Tongue (tissue), 2 donors: ENCODE data around the gene AP2B1. TPM values are rescaled to one million over a fixed set of nuclear protein-coding genes. Genes with fewer than 3 reads are reported as not detected.
"Not testable (repeated sequence)": the region's sequence is repeated elsewhere in the genome, so short reads cannot be mapped to it uniquely, and the experiment has no call there.

ENCODE experiments used
- DNase-seq: peaks from one replicate; pipeline ENCODE4 v3.0.0-alpha.2; 2015
- total RNA-seq: library from RNA; depleted of rRNA; stranded (reverse); fragments of >200 nt; gene quantifications from one replicate; pipeline ENCODE4 v1.2.3, GENCODE V29; 2014

The AP2B1 gene
- total RNA-seq, 1 donor from 2014 or later: 77.1 TPM

DNA sequence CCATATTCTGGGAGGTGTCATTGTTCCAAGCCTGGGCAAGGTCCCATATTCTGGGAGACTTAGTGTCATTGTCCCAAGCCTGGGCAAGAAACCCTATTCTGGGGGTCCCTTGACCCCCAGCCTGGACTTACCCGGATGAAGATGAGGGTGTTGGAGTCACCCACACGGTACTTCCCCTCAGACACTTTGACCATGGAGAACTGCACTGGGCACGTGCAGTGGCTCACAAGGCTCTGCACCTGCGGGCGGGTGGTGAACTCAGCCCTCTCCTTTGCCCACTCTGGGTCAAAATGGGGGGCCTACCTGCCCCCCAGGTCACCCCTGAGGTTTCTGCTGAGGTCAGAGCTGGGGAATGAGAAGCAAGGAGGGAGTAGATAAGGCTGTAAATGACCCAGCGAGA, 161.9 kb downstream of the AP2B1 start:
- DNase-seq: no peak

DNA sequence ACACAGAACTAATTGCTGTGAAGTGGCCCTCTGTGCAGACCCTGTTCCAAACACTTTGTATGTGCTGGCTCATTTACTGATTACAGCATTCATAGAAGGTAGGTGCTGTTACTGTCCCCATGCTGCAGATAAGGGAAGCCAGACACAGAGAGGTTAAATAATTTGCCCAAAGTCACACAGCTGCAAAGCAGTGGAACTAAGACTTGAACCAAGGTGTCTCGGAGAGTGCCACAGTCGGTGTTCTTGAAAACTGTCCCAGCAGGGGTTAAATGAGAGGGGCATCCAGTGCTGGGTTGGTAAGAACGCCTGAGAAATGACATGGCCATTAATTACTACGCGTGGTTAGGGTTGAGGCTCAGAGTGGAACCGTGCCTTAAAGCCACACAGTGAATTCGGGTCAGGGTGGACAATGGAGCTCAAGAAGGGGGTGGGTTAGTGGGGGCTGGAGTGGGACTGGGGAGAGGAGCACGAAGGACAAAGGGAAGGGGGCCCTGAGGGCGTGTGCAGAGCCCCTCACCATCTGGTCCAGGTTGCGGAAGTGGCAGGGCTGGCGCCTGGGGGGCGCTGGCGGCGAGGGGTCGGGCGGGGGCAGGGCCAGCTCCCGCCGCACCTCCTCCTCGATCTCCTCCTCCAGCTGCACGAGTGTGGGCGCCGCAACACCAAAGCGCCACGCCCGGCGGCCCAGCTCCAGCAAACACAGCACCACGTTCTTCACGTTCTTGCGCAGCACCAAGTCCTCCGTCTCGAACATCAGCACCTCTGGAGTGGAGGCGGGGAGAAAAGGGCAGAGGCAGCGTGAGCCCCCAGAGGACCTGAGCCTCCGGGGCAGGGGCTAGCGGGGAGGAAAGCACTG, 162.7 kb downstream of the AP2B1 start:
- no peak for DNase-seq

DNA sequence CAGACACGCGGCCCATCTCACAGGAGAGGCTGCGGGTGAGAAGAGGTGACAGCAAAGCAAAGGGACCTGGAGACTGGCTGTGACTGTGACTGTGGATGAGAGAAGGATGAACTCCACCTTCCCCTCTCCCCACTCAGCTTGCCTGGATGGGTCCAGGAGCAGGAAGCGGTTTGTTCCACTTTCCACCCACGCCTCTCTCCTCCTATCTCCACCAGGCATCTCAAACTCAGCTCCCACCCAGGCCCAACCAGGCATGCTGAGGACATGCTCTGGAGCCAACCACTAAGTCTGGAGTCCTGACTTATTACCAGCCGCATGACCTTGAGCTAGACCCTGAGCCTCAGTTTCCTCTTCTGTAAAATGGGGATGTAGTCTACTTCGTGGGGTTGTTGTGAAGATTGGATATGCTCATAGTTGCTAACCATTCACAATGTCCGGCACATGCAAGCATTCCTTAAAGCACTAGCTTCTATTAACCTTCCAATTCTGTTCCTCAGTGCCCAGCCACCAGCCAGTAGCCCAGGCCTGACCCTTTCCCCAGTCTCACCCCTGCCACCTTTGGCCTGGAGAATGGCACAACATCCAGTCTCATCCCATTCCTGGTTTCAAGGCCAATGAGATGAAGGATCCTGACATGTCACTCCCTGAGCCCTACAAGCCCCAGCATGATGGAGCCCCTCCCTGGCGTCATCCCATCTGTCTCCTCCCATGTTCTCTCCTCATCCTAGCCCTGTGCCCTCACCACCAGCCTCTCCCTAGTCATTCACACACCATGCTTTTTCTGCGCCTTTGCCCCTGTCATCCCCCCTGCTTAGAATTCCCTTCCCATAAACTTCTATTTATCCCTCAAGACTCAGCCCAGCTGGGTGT, 163.6 kb downstream of the AP2B1 start:
- no peak for DNase-seq

GRCh38 chr17:35751541-35751940, 164.4 kb downstream of the AP2B1 start:
- not testable (repeated sequence) for DNase-seq

DNA sequence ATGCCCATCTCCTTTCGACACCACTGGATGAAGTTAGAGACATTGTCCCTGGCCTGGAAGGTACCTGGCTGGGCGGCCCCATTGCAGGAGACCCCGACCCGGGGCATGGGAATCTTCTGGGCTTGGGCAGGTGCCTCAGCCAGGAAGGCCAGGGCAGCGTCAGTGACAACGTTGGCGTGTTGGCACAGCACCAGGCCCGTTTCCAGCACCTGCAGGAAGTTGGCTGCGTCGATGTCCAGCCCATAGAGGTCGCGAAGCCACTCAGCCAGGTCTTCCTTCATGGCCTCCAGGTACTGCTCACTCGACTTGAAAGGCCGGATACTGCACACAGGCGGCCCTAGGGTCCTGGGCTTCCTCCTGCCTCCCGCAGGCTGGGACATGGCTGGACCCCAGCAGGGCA, 165.3 kb downstream of the AP2B1 start:
- DNase-seq: no peak

DNA sequence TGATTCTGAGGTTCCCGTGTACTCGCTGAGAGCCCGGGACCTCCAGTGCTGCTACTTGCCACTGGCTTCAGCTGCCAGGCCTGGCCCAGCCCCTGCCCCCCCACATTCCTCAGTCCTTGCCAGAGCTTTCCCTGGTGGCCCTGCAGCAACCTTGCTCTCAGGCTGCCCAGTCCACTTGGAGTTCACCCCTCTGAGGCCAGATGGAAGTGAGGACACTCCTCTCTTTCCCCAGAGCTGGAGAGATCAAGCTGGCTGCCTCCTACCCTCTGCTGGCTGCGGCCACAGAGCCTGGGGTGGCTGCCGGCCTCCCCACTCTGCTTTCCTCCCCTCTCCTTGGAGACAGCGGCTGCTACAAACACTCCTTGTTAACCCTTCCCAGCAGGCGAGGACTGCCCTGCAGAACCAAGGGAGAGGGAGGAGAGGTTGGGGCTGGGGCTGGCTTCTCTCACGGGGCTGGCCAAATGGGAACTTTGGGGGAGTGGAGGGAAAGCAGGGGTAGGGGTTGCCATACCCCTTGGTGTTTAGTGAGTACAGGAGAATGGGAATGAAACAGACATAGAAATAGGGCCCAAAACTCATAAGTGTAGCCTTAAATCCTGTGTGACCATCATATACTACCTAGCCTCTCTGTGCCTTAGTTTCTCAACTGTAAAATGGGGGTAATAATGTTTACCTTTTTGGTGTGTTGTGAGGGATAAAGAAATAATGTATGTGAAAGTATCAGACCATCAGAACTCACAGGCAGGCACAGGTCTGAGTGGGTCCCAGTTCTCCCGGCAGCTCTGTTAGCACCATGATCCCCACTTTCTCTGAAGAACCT, 166.0 kb downstream of the AP2B1 start, which contains the start of gene GAS2L2:
TSS of gene GAS2L2 (minus strand) at position 295 of the 820 bp plus-strand sequence. CDS start 389 bp downstream, outside the sequence.
- no peak for DNase-seq

GRCh38 chr17:35757243-35757642, 170.1 kb downstream of the AP2B1 start:
- no peak for DNase-seq

DNA sequence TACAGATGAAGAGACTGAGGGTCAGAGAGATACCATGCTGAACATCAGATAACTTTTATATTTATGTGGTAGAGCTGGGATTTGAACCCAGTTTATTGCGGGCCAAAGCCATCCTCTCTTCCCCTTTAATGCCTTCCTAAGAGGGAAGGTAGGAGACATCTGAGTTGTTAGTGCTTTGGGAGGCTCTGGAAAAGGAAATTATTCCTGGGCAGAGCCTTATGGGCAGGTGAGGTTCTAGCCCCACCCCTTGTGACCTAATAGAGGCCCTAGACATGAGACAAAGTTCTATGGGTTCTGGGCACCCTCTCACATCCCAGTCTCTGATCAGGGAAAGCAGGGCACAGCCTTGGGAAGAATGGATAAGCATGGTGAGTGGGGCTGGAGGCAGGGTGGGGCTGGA, 173.5 kb downstream of the AP2B1 start, which contains the start of gene C17orf50:
TSS of gene C17orf50 (plus strand) at position 301 of the 400 bp plus-strand sequence. CDS start at position 356, 55 bp downstream.
- no peak for DNase-seq

DNA sequence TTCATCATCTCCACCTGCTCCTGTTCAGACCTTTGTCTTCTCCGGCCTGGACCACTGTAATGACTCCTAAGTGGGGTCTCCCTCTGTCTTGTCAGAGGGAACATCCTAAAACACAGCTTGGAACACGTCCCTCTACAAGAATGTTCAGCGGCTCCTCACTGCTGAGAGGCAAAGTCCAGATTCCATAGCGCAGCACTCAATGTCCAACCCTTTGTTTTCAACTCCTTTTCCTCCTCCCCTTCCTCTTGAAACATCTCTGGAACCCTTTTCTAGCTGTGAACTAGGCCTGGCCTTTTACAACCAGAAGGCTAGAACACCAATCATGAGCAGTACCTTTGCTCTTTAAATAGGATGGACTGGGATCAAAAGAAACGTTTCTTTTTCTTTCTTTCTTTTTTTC, 174.5 kb downstream of the AP2B1 start:
- DNase-seq: no peak

GRCh38 chr17:35763767-35764122, 176.6 kb downstream of the AP2B1 start:
- DNase-seq: no peak

- peak; percentile 93 for DNase-seq
Observed at GRCh38 chr17:35764123-35764991, 177.2 kb downstream of the AP2B1 start.

- peak; percentile 31 for DNase-seq
Observed at GRCh38 chr17:35765086-35765710, 178.1 kb downstream of the AP2B1 start.

GRCh38 chr17:35765756-35766488, 178.8 kb downstream of the AP2B1 start:
- DNase-seq: no peak

DNA sequence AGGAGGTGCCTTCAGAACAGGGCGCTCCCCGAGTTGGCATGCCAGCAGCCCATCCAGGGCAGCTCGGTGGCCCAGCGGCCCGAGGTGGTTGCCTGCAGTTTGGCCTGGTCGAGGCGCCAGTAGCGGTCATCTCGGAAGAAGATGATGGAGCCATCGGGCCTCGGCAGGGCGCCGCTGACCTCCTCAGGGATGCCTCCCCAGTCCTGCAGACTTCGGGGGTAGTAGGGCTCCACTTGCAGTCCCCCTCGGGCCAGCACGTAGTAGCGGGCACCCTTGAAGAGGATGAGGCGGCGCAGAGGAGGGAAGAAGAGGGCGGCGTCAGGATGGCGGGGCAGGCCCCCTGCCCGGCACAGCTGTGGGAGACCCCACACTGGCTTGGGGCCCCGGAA, 179.4 kb downstream of the AP2B1 start:
- DNase-seq: no peak

DNA sequence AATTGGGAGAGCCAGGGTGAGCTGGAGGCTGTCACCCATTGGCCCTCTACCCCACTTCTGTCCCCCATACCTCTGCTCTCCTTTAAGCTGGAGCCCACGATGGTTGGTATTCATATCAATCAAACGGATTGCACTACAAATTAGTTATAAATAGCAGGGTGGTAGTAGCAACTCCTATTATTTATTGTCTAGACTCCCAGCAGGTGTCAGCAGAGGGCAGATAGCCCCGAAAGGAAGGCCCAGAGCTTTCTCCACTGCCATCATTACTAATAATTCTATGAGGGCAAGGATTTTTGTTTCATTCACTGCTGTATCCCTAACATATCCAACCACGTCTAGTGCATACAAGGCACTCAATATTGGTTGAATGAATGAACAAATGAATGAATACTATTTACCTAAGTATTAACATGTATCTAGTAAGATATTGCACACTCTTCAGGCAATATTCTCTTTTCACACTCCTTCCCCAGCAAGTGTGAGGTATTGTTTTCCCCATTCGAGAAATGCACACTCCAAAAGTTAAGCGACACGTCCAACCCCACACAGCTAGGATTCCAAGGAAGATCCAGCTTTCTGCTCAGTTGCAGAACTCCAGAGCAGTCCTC, 179.9 kb downstream of the AP2B1 start:
- peak; percentile 58 for DNase-seq

- DNase-seq: no peak
Observed at GRCh38 chr17:35768797-35769196, 181.7 kb downstream of the AP2B1 start.

GRCh38 chr17:35769895-35770486, 182.9 kb downstream of the AP2B1 start:
- no peak for DNase-seq

- DNase-seq: no peak
Observed at GRCh38 chr17:35773129-35773528, 186.0 kb downstream of the AP2B1 start.
